CD4-positive, alpha-beta T cell treated with Interleukin-17A for 1 hour (primary cell): ENCODE measurements around the gene U2AF1L4.
"Not testable (repeated sequence)": the region's sequence is repeated elsewhere in the genome, so short reads cannot be mapped to it uniquely, and the experiment has no call there.

Experiments
- DNase-seq: peaks from one replicate; pipeline ENCODE4 v3.0.0-alpha.2; 2020

U2AF1L4 gene

GRCh38 chr19:35740108-35740422 lies 5.2 kb downstream of the U2AF1L4 start:
- DNase-seq: no peak

- DNase-seq: no peak
Measured at GRCh38 chr19:35739275-35740107, 5.7 kb downstream of the U2AF1L4 start.

DNA sequence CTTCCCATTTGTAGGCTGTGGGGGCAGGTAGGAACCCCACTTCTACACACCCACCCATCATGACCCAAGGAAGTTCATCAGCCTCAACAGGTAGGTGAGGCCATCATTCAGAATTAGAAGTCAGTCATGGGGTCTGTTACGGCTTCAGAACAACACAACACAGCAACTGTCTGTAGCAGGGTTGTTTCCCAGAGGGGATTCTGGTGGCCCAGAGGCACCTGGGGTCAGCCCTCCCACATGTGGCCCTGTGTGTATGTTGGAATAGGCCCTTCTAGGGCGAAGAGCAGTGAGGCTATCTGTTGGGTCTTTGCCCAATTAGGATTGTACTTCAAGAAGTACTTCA lies 6.4 kb downstream of the U2AF1L4 start:
- no peak for DNase-seq

DNA sequence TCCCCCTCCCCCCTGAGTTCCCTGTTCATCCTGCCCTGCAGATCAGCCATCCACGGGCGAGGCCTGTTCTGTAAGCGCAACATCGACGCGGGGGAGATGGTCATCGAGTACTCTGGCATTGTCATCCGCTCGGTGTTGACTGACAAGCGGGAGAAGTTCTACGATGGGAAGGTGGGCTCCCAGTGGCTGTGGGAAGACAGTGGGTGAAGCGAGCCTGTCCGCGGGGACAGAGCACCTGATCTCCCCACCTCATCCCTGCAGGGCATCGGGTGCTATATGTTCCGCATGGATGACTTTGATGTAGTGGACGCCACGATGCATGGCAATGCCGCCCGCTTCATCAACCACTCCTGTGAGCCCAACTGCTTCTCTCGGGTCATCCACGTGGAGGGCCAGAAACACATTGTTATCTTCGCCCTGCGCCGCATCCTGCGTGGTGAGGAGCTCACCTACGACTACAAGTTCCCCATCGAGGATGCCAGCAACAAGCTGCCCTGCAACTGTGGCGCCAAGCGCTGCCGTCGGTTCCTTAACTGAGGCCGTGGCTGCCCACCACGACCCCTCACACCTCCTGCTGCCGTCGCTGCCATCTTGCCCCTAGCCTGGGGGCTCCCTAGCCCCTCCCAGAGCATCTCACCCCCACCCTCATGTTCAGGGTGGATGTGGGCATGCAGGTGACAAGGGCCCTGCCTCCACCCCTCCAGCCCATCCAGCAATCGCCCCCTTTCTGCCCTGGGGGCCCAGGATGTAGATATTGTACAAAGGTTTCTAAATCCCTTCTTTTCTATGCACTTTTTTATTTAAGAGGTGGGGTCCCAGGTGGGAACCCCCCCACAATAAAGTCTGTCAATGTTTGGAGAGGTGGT lies 7.0 kb downstream of the U2AF1L4 start:
- DNase-seq: no peak

- peak; percentile 43 for DNase-seq
Measured at GRCh38 chr19:35736913-35737886, 8.0 kb downstream of the U2AF1L4 start.

DNA sequence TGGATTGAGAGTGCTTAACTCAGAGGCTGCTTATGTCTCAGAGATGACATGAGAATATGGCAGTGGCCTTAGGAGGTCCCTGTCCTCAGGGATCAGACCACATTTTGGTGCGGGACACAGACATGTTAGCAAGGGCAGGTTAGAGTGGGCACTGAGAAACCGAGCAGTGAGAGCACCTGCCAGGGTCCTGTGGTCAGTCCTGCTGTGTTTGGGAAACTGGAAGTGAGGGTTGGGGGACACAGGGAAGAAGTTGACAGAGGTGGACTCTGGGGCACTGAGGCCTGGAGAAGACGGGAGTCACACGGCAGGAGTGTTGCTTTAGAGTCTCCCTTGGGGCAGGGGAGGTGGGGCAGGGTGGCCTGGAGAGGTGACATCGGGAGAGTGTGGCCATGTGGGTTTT lies 10.3 kb downstream of the U2AF1L4 start:
- no peak for DNase-seq

DNA sequence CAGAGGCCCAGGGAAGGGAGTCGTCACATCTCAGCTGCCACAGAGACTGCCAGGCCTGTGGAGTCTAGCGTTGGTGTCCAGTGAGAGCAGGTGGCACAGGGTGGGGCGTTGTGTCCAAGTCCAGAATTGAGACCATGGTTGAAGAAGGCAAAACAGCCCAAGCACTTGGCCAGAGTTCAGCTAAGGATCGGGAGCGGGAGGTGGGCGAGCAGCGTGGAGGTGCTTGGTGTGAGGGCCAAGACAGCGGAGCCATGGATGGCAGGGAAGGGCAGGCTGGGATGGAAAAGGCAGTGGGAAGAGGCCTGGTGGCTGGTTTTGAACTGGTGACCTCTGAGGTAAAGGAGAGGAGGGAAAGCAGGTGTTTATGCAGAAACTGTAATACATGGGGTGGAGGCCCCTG lies 10.9 kb downstream of the U2AF1L4 start:
- DNase-seq: no peak

- no peak for DNase-seq
Measured at GRCh38 chr19:35733180-35734125, 11.8 kb downstream of the U2AF1L4 start.

DNA sequence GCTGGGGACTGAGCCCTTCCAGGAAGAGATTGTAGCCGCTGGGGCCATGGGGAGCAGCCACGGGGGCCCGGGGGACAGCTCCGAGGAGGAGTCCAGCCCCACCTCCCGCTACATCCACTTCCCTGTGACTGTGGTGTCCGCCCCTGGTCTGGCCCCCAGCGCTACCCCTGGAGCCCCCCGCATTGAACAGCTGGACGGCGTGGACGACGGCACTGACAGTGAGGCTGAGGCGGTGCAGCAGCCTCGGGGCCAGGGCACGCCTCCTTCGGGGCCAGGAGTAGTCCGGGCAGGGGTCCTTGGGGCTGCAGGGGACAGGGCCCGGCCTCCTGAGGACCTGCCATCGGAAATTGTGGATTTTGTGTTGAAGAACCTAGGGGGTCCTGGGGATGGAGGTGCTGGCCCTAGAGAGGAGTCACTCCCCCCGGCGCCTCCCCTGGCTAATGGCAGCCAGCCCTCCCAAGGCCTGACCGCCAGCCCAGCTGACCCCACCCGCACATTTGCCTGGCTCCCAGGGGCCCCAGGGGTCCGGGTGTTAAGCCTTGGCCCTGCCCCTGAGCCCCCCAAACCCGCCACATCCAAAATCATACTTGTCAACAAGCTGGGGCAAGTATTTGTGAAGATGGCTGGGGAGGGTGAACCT lies 12.6 kb downstream of the U2AF1L4 start:
- DNase-seq: no peak

- no peak for DNase-seq
Measured at GRCh38 chr19:35731779-35732405, 13.3 kb downstream of the U2AF1L4 start.

DNA sequence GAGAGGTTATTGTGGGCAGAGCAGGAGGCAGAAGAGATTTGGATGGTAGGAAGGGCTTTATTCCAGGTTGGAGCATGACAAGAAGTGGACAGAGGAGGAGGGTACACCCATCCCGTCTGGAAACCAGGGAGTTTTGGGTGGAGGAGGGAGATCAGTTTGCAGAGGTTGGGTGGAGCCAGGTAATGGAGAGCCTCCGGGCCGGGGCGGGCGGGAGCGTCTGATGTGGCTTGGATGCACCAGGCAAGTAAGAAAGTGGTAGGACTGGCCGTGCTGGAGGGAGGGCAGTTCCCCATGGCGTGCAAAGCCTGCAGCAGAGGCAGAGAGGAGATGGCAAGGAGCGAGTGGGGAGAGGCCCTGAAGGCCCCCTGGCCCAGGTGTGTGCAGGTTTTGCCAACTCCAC lies 13.9 kb downstream of the U2AF1L4 start:
- DNase-seq: no peak

GRCh38 chr19:35730326-35730725 lies 14.9 kb downstream of the U2AF1L4 start:
- DNase-seq: no peak

DNA sequence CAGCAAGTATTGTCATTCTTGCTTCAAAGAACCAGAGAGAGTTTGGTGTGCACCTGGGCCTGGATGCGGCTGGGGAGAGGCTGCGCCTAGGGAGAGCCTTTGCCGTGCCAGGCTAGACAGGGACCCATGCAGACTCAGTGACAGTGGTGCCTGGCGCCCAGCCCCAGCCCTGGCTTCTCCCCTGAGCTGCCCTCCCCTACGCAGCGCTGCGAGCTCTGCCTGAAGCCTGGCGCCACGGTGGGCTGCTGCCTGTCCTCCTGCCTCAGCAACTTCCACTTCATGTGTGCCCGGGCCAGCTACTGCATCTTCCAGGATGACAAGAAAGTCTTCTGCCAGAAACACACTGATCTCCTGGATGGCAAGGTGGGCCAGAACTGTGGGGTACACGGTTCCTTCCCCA lies 15.5 kb downstream of the U2AF1L4 start:
- no peak for DNase-seq

DNA sequence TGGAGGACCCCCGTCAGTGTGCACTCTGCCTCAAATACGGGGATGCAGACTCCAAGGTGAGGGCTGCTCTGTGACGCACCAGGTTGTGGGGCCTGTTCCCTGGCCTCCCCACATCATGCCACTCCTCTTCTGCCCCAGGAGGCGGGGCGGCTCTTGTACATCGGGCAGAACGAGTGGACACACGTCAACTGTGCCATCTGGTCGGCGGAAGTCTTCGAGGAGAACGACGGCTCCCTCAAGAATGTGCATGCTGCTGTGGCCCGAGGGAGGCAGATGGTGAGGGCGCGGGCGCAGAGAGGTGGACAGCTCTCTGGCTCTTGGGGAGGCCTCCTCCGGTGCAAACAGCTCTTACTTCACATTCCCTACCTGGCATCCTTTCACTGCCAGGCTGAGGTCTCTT lies 16.2 kb downstream of the U2AF1L4 start:
- DNase-seq: no peak

DNA sequence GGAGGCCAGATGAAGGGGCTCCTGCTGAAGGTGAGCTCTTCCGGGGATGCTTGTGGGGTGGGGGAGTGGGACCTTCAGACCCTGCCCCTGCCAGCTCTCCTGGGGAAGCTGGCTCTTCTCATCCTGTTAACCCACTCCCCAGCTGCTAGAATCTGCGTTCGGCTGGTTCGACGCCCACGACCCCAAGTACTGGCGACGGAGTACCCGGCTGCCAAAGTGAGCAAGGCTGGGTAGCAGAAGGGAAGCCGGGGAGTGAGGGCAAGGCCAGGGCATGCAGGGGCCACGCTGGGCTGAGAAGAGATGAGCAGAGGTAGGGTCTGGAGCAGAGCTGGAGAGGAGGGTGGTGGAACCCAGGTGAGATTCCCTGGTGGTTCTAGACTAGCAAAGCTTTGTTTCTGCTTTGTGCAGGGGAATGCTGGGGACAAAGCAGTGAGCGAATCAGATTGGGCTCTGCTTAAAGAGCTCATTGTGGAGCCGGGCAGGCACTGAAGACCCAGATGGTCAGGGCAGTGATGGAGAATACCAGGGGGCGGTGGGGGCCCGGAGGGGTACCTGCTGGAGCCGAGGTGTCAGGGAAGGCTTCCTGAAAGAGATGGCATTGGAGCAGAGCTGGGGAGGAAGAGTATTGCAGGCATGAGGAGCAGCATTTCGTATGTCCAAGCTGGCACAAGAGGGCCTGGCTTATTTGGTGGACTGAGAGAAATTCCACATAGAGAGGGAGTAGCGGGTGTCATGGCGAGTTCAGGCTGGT lies 17.1 kb downstream of the U2AF1L4 start:
- DNase-seq: no peak

DNA sequence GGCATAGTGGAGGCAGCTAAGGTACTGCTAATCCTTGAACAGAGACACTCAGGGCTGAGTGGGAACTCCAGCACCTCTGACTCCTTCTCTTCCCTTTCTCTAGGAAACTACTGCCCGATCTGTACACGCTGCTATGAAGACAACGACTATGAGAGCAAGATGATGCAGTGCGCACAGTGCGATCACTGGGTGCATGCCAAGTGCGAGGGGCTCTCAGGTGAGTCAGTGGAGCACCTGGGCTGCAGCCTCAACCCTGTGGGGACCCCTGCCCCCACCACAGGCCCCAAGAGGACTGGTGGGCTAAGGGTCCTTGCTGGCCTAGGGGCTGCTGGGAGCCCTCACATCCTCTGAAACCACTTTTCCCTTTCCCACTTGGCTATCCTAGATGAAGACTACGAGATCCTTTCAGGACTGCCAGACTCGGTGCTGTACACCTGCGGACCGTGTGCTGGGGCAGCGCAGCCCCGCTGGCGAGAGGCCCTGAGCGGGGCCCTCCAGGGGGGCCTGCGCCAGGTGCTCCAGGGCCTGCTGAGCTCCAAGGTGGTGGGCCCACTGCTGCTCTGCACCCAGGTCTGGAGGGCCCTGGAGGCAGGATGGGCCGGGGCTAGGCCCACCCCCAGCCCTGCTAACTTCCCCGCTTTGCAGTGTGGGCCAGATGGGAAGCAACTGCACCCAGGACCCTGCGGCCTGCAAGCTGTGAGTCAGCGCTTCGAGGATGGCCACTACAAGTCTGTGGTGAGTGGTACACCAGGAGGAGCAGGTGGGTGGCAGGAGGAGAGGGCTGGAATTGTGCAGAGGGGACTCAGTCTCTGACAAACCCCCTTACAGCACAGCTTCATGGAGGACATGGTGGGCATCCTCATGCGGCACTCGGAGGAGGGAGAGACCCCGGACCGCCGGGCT lies 17.9 kb downstream of the U2AF1L4 start:
- DNase-seq: no peak

DNA sequence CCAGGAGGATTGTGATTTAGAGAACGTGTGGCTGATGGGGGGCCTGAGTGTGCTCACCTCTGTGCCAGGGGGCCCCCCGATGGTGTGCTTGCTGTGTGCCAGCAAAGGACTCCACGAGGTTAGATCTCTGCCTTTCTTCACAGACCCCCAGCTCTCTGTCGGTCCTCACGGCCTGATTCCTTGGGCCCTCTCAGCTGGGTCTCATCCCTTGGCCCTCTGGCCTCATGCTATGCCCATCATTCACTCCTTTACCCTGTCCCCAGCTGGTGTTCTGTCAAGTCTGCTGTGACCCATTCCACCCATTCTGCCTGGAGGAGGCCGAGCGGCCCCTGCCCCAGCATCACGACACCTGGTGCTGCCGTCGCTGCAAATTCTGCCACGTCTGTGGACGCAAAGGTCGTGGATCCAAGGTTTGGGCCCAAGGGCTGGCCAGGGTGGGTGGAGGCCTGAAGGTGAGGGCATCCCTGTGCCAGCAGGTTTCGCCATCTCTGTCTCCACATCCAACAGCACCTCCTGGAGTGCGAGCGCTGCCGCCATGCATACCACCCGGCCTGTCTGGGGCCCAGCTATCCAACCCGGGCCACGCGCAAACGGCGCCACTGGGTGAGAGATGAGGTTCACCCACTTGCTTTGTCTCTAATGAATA lies 19.9 kb downstream of the U2AF1L4 start:
- DNase-seq: no peak

DNA sequence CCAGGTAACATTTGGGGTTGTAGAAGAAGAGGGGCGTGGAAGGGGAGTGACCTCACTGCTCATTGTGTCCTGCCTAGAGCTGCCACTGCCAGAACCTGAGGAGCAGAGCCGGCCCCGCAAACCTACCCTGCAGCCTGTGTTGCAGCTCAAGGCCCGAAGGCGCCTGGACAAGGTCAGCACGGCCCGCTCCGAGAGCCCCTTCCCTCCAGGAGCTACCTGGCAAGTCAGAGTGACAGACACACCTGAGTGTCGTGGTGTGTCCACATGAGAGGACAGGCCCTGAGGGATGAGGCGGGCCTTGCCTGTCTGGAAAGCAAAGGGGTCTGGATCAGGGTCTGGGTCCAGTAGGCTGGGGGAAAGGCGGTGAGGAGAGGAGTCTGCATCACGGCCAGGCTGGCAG lies 20.7 kb downstream of the U2AF1L4 start:
- DNase-seq: no peak

GRCh38 chr19:35724132-35724531 lies 21.1 kb downstream of the U2AF1L4 start:
- not testable (repeated sequence) for DNase-seq
